Trophoblast cell (in vitro differentiated cells and primary cell): ENCODE data around the gene EGR2.

Source experiments
- DNase-seq, 2 donors: peaks; one replicate each; pipeline ENCODE4 v3.0.0-alpha.2; 2016
- H2AFZ ChIP-seq: 2 replicates; pipeline ENCODE4 v1.6.1; 2013; ENCODE audit warnings: low read length, moderate library complexity, mild to moderate bottlenecking; ENCODE audit not compliant: insufficient read depth, poor library complexity
- H2AK5ac ChIP-seq: 2 replicates; pipeline ENCODE4 v1.6.1; 2013; ENCODE audit warnings: mild to moderate bottlenecking, low read length
- H2BK120ac ChIP-seq: 2 replicates; pipeline ENCODE4 v1.6.1; 2013; ENCODE audit warnings: low read length, mild to moderate bottlenecking, moderate library complexity; ENCODE audit not compliant: insufficient read depth, poor library complexity
- H2BK12ac ChIP-seq: 2 replicates; pipeline ENCODE4 v1.6.1; 2013; ENCODE audit warnings: mild to moderate bottlenecking, low read length, moderate library complexity
- H2BK5ac ChIP-seq: 2 replicates; pipeline ENCODE4 v1.6.1; 2013; ENCODE audit warnings: low read length, low read depth, moderate library complexity, mild to moderate bottlenecking; ENCODE audit not compliant: poor library complexity
- H3K14ac ChIP-seq: 2 replicates; pipeline ENCODE4 v1.6.1; 2013; ENCODE audit warnings: mild to moderate bottlenecking, low read length
- H3K18ac ChIP-seq: 2 replicates; pipeline ENCODE4 v1.6.1; 2013; ENCODE audit warnings: mild to moderate bottlenecking, low read length
- H3K23ac ChIP-seq: 2 replicates; pipeline ENCODE4 v1.6.1; 2013; ENCODE audit warnings: low read length
- H3K27ac ChIP-seq: 2 replicates; pipeline ENCODE4 v1.5.1; 2013; ENCODE audit warnings: low read depth, mild to moderate bottlenecking, inconsistent platforms, low read length, moderate library complexity
- H3K27me3 ChIP-seq: 2 replicates; pipeline ENCODE4 v1.6.1; 2013; ENCODE audit warnings: inconsistent platforms, mild to moderate bottlenecking, low read length, moderate library complexity; ENCODE audit not compliant: insufficient read depth
- H3K36me3 ChIP-seq, 2 experiments: 1 replicate in 1 of 2; 2 replicates in 1 of 2; pipeline ENCODE4 v1.6.1; 2013; ENCODE audit warnings: low read length in 2 of 2, mild to moderate bottlenecking in 2 of 2, moderate library complexity in 1 of 2; ENCODE audit not compliant: insufficient read depth in 2 of 2, control insufficient read depth in 1 of 2
- H3K4ac ChIP-seq: 2 replicates; pipeline ENCODE4 v1.6.1; 2013; ENCODE audit warnings: low read depth, mild to moderate bottlenecking, low read length, moderate library complexity
- H3K4me1 ChIP-seq, 2 experiments: 1 replicate in 1 of 2; 2 replicates in 1 of 2; pipeline ENCODE4 v1.6.1; 2013; ENCODE audit warnings: low read length in 2 of 2, mild to moderate bottlenecking in 2 of 2, moderate library complexity in 1 of 2; ENCODE audit not compliant: insufficient read depth in 2 of 2, control insufficient read depth in 1 of 2
- H3K4me2 ChIP-seq: 2 replicates; pipeline ENCODE4 v1.6.1; 2013; ENCODE audit warnings: inconsistent platforms, mild to moderate bottlenecking, low read length, moderate library complexity
- H3K4me3 ChIP-seq: 2 replicates; pipeline ENCODE4 v1.5.1; 2013; ENCODE audit warnings: mild to moderate bottlenecking, low read depth, low read length, inconsistent platforms
- H3K79me1 ChIP-seq: one replicate; pipeline ENCODE4 v1.6.1; 2013; ENCODE audit warnings: low read length
- H3K79me2 ChIP-seq: 2 replicates; pipeline ENCODE4 v1.6.1; 2013; ENCODE audit warnings: low read length, mild to moderate bottlenecking; ENCODE audit not compliant: control insufficient read depth, insufficient read depth, poor library complexity
- H3K9ac ChIP-seq: 2 replicates; pipeline ENCODE4 v1.6.1; 2013; ENCODE audit warnings: mild to moderate bottlenecking, low read length
- H3K9me3 ChIP-seq: 2 replicates; pipeline ENCODE4 v1.6.1; 2013; ENCODE audit warnings: low read depth, mild to moderate bottlenecking, control low read depth, inconsistent platforms, low read length; ENCODE audit not compliant: insufficient read depth
- H4K12ac ChIP-seq: 2 replicates; pipeline ENCODE4 v1.6.1; 2013; ENCODE audit warnings: low read depth, mild to moderate bottlenecking, low read length, moderate library complexity
- H4K8ac ChIP-seq: 2 replicates; pipeline ENCODE4 v1.6.1; 2013; ENCODE audit warnings: low read depth, mild to moderate bottlenecking, low read length, moderate library complexity
- H4K91ac ChIP-seq: one replicate; pipeline ENCODE4 v1.6.1; 2013; ENCODE audit warnings: low read depth, mild to moderate bottlenecking, low read length, moderate library complexity
- WGBS: extraction: QIAGEN DNeasy Blood & Tissue Kit; methylation state at CpG from one replicate; pipeline ENCODE4 v1.1.7; 2013; ENCODE audit warnings: missing lambda C conversion rate; ENCODE audit not compliant: insufficient read length, insufficient coverage; ENCODE audit errors: extremely low coverage; 5-methylcytosine and 5-hydroxymethylcytosine counted together

Gene EGR2

GRCh38 chr10:62765726-62766125 is 50.4 kb downstream of the EGR2 start:
- Histone ChIP-seq H3K23ac (no peak overlapping the region), H3K4ac (no peak overlapping the region), H2BK5ac (no peak overlapping the region), H3K4me1 (peaks cover 0 to 5% of the 10 kb centered on the region in 2 experiments), H3K27ac (no peak overlapping the region), H2AFZ (no peak overlapping the region), H3K79me1 (no peaks in the 10 kb centered on the region), H3K4me2 (no peak overlapping the region), H4K12ac (no peak overlapping the region), H3K18ac (no peak overlapping the region), H3K79me2 (no peaks in the 10 kb centered on the region), H3K14ac (no peak overlapping the region), H4K91ac (no peak overlapping the region), H2AK5ac (no peak overlapping the region), H4K8ac (no peak overlapping the region), H3K9me3 (no peaks in the 10 kb centered on the region), H2BK120ac (no peak overlapping the region), H3K36me3 (no peaks in the 10 kb centered on the region), H3K9ac (no peak overlapping the region), H3K27me3 (no peaks in the 10 kb centered on the region), H2BK12ac (no peak overlapping the region), H3K4me3 (no peak overlapping the region)
- no CpG with 5 or more reads among the region's 2 CpGs for WGBS
- no peak for DNase-seq

GRCh38 chr10:62764011-62764410 is 52.2 kb downstream of the EGR2 start:
- Histone ChIP-seq H3K79me2 (no peaks in the 10 kb centered on the region), H3K4me2 (no peak overlapping the region), H3K9me3 (no peaks in the 10 kb centered on the region), H2AK5ac (no peak overlapping the region), H3K27me3 (no peaks in the 10 kb centered on the region), H2BK5ac (no peak overlapping the region), H3K9ac (no peak overlapping the region), H4K12ac (no peak overlapping the region), H2BK12ac (no peak overlapping the region), H4K91ac (no peak overlapping the region), H3K27ac (no peak overlapping the region), H2BK120ac (no peak overlapping the region), H3K4me3 (no peak overlapping the region), H3K18ac (no peak overlapping the region), H4K8ac (no peak overlapping the region), H3K14ac (no peak overlapping the region), H3K4ac (no peak overlapping the region), H2AFZ (no peak overlapping the region), H3K36me3 (no peaks in the 10 kb centered on the region), H3K23ac (no peak overlapping the region), H3K4me1 (peaks cover 0 to 5% of the 10 kb centered on the region in 2 experiments), H3K79me1 (no peaks in the 10 kb centered on the region)
- WGBS = no CpG with 5 or more reads among the region's 4 CpGs
- DNase-seq = no peak

GRCh38 chr10:62763155-62763554 is 53.0 kb downstream of the EGR2 start:
- no peak for DNase-seq
- H3K36me3 ChIP-seq = no peaks in the 10 kb centered on the region
- no peak overlapping the region for H3K23ac ChIP-seq
- no peak overlapping the region for H4K8ac ChIP-seq
- no peak overlapping the region for H4K91ac ChIP-seq
- no peak overlapping the region for H2BK12ac ChIP-seq
- no peaks in the 10 kb centered on the region for H3K79me2 ChIP-seq
- no peak overlapping the region for H3K4ac ChIP-seq
- H3K27ac ChIP-seq = no peak overlapping the region
- no peak overlapping the region for H4K12ac ChIP-seq
- no peak overlapping the region for H2BK5ac ChIP-seq
- no peak overlapping the region for H2AK5ac ChIP-seq
- H3K9me3 ChIP-seq = no peaks in the 10 kb centered on the region
- H2AFZ ChIP-seq = no peak overlapping the region
- no peaks in the 10 kb centered on the region for H3K27me3 ChIP-seq
- H3K4me2 ChIP-seq = no peak overlapping the region
- H2BK120ac ChIP-seq = no peak overlapping the region
- no peaks in the 10 kb centered on the region for H3K79me1 ChIP-seq
- H3K14ac ChIP-seq = no peak overlapping the region
- no CpG with 5 or more reads among the region's 4 CpGs for WGBS
- no peak overlapping the region for H3K18ac ChIP-seq
- H3K4me1 ChIP-seq = peaks cover 0 to 5% of the 10 kb centered on the region in 2 experiments
- H3K9ac ChIP-seq = no peak overlapping the region
- H3K4me3 ChIP-seq = no peak overlapping the region
